Activated CD4-positive, alpha-beta T cell treated with anti-CD3 and anti-CD28 coated beads for 48 hours (primary cell): ENCODE data around the gene ZC2HC1B.

Source experiments
- DNase-seq: peaks from one replicate; pipeline ENCODE4 v3.0.0-alpha.2; 2020

The ZC2HC1B gene

DNA sequence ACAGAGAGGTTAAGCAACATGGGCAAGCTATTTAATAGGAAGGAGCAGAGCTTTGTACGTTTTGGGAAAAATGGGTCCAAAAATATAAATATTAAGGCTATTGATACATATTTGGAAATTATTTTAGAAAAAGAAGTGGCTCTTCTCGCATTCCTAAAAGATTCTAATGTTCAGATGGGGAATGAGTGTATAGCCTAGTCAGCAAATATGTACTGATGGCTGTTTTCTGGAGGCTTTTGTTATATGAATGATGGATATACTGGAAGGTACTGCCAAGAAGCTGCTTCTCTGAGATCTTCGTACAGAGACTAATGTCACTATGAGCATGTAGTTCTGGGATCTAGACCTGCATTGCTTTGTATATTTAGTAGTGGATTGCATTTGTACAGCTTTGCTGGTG, 72.1 kb downstream of the ZC2HC1B start:
- no peak for DNase-seq

DNA sequence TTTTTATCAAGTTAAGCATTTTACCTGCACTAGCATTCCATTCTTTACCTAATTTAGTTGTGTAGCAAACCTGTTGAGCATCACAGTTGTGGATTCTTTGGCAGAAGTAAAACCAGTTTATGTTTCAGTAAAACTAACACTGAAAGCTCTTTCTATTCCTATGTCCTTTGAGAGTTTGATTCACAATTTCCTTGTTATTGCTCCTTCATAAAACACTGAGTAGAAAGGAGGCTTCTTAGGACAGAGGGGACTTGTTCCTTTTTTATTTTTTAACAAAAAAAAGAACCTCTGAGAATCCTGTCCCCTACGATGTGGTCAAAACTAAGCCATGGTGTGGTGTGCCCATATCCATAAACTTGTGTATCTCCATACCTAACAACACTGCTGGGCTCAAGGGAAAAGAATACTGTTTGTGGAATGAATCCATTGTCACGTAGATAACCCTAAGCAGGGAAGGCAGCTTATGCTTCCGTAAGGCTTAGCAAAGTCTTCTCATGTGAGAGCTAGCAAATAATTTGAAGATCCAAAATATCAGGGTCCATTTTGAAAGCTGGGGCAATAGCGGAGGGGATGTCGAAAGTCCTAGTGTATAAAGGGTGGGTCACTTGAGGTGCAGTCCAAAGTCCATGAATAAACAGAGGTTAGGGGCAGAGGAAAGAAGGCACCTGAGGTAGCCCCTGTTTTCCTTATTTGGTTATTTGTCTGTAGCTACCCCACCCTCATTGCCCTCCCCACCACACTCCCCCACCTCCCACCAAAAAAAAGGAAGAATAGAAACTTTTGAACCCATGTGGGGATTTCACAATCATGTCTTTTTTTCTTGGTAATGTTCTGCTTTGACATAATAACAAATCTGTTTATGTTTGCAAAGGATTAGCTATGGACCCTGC, 72.7 kb downstream of the ZC2HC1B start:
- no peak for DNase-seq

DNA sequence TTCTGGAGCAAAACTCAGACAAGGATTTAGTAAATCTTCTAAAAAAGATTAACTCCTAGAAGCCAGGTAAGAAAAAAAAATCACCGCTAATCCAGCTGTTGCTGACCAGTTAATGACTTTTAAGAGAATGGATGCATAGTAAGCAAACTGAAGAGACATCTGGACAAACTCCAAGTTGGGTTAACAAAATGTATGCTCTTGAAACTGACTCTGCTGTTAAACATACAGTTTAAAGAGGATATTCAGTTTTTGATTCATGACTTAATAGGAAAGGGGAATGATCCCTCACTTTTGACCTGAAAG, 73.3 kb downstream of the ZC2HC1B start:
- no peak for DNase-seq

DNA sequence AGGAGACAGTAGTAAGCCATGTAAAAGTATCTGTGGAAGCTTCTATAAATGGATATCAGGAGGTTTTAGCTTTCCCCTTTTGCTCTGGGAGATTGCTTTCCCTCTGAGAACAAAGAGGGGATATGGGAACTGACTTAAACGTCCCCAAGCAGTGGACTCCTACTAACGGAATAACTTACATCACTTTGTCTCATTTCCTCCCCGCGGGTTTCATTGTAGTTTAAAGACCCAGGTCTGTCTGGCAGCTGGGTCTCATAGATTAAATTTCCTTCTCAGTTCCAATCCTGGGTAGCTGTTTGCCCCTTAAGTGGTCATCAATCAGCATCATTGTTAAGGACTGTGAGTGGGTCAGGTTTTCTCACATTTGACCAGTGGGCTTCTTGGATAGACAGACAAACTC, 75.1 kb downstream of the ZC2HC1B start:
- no peak for DNase-seq

DNA sequence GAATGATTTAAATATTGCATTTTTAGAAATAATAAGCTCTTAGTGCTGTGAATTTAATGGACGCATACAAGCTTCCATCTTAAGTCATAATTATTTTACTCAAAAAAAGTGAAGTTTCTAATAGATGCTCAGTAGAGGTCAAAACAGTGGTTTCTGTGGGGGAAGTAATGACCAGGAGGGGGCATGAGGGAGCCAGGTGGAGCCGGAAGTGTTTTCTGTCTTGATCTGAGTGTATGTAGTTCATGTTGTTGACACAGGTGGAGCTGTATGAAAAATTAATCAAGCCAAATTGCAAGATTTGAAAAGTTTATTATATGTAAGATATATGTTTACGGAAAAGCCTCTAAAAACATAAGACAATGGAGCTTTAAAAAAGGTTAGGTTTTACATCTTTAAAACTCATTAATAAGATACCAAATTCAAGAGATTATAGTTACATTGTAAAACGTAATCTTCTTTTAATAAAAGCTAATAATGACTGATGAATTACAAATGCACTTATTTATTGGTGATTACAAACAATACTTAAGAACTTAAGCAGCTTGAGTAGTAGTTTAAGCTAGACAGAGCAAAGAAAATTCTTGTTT, 75.8 kb downstream of the ZC2HC1B start:
- DNase-seq = peak; percentile 72

DNA sequence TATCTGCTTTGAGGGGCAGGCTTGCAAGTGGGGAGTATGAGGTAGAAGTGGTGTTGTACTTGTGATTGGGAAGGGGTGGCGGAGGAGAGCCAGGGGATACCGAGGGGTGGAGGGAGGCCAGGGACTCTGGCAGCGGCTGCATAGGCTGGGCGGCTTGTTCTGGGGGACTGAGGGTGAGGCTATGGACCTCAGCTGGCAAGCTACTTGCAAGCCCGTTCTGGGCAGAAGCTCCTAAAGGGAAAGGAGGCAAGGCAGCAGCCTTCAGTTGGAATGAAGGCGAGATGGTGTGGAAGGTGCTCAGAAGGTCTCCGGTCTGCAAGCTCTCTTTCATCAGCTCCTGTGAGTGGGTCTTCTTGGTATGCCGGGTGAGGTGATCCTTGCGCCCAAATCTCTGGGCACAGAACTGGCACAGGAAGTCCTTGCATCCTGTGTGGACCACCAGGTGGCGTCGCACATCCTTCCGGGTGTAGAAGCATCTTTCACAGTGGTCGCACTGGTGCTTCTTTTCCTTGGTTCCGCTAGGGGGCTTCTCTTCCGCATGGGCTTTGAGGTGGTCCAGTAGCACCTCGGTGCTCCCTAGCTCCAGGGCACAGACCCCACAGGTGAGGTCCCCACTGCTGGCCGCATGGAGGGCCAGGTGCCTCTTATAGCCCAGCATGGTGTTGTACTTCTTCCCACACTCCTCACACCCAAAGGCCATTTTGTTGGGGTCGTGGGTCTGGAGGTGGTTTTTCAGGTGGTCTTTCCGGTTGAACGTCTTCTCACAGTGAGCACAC, 77.8 kb downstream of the ZC2HC1B start:
- peak; percentile 78 for DNase-seq

DNA sequence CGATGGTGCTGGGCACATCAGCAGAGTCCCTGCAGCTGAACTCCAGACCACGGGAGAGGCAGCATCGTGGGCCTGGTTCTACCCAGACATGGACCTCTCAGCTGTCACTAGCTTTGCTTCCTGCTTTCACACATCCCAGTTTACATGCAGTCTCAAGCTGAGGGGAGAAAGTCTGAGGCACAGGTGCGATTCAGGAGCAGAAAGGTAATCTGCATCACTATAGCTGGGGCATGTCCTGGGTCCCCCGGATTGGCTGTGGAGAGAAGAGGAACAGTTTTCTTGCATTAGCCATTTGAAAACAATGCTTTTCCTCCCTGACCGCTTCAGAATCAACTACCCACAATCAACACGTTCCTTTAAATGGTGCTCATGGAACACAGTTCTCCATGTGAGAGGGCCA, 83.9 kb downstream of the ZC2HC1B start:
- DNase-seq = no peak

DNA sequence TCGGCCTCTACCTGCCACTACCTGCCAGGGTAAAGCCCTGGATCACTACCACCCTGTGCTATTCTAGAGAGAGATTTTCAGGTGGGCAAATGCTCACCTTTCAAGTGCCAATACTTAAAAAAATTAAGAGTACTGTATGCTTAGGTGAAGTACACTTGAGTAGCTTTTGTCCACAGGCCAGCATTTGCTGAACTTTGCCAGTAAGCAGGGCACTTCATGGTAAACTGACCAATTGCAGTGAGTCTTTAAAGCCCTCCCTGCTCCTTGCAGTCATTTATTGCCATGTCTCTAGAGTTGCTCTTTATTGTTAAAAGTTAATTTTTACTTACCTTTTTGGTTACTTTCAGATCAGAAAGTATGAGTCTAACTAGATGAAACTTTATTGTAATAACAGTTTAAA, 85.3 kb downstream of the ZC2HC1B start:
- DNase-seq = no peak

DNA sequence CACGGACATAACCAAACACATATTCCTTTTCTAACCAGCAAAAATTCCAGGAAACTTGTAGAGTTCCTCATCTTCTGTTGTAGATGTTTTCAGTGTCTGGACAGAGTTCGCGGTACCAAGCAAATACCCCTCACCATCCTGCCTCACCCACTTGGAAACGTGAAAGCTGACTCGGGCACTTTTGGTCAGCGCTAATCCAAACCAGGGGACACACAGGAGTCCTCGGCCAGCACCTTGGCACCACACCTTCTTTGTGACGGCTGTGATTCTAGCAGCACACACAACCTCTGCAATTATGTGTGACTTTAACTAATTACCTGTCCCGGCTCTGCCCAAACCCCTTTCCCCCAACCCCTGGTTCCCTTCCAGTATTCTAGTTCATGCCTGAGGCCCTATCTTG, 85.7 kb downstream of the ZC2HC1B start:
- no peak for DNase-seq

DNA sequence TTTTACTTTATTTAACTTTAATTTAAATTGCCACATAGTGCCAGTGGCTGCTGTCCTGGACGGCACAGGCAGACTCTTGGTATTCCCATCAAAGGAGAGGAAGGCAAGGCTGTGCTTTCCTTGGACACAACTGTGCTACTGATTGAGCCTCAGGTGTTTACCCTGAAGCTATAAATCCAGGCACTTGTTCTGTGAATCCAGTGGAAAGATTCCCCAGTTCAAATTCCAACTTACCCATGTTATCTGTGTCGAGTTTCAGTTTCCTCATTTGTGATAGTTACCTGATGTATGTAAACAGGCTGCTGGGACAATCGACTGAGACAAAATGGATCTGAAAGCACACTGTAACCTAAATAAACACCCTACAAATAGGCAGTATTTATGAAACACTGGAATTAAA, 86.6 kb downstream of the ZC2HC1B start:
- no peak for DNase-seq

DNA sequence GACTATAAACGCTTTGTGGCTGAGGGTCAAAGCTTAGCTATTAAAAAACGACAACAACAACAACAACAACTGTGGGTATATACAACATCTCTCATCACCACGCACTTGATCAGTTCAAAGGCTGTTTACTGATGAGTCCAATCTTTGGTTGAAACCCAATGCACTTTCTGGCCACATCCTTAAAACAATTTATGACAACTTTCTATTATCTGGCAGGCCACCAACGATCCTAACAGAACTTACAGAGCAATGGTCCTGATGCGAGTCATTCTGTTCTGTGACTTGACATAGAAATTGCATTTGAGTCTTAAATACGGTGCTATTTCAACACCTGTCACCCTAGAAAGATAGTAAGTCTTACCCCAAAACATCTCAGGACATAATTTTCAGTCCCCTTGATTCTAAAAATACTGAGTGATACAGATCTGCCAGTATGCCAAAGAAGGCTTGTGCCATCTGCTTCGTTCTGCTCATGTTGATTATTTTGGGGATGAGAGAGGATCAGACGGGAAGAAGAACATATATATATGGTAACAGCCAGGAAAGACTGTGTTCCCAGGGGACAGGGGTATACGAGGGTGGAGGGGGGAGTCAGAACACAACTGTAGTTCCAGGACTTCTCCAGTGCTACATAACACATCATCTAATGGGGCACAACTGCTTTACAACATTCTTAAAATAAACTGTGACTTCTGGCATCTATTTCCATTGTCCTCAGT, 87.9 kb downstream of the ZC2HC1B start:
- no peak for DNase-seq

DNA sequence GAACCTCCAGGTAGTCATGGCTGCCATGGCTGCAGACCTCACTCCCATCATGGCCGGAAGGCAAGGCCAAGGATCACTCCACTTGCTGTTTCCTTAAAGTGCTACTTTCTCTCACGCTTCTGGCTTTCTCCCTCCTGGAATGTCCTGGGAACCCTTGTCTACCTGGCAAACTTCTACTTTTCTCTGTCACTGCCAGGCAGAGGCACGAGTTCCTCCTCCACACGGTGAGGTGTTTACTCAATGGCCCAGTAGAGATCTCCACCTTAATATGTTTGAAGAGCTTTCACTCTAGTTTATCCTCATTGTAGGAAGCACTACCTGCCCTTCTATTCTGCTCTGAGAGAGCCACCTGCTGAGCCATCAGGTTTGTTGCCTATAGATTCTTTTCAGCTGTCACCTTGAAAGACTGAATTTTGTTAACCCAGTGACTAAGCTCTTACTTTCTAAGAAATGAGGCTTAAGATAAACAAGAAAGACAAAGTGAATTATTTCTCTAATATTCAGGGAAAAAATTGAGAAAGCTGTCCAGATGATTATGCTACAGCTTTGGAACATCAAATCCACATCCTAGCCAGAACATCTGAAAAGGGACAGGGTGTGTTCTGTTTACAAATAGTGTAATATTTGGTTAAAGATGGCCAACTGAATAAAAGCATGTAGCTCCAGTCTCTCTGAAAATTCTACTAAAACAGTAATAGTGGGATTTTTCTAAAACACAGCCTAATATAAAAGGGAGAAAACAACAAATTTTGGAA, 88.8 kb downstream of the ZC2HC1B start:
- no peak for DNase-seq

DNA sequence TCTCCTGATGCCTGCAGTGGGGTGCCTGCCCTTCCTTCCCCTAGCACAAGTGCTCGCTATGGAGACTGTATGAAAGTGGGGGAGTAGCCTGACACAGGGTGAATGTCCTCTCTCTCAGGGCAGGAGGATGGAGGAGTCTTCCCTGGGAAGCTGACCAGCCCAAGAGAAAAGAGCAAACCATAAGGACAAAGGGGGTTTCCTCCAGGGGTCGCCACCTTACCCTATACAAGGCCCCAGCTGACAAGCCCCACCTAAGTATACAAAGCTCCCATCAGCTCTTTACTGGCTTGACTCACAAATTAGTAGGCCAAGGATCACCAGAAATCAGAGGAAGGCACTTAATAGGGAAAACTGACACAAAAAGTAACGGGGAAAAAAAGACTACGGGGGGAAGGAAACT, 89.6 kb downstream of the ZC2HC1B start:
- DNase-seq = no peak

DNA sequence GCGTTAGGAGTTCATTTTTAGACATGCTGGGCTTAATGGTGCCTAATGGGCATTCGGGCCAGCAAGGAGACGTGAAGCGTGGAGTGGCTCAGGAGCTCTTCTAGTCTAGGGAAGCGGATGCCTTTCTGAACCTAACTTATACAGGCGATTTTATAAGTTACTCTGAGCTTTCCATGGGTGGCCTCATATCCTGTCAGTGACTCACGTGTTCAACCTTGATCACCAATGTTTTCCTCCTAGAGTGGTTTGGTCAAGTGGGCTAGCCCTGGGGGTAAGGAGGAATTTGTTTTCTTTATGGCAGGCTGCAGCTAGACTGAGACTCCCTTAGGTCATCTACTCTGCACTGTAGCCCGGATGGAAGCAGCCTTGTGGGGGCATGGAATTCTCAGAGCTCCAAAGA, 91.7 kb downstream of the ZC2HC1B start:
- no peak for DNase-seq

DNA sequence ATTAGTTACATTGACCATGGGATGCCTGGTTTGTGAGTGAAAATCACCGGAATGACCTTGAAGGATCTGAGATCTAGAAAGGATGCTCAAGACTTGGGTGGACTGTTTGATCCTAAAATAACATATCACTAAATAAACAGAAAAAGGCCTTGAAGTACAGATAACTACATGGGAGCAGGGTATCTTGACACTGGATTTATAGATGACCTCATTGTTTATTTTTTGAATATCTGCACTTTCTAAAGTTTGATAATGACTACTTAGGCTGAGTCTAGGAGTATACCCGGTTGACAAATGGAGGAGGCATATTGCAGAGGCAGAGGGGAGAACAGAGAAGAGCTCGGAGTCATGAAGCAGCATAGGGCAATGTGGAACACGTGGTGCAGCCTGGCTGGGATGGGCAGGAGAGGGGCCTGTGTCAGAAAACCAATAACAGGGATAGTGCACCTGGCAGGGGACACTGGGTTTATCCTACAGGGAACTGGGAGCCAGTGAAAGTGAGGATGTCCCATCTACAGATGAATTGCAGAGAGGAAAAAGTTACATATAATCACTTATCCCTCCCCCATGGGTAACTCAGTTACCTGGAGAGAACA, 93.5 kb downstream of the ZC2HC1B start:
- no peak for DNase-seq

DNA sequence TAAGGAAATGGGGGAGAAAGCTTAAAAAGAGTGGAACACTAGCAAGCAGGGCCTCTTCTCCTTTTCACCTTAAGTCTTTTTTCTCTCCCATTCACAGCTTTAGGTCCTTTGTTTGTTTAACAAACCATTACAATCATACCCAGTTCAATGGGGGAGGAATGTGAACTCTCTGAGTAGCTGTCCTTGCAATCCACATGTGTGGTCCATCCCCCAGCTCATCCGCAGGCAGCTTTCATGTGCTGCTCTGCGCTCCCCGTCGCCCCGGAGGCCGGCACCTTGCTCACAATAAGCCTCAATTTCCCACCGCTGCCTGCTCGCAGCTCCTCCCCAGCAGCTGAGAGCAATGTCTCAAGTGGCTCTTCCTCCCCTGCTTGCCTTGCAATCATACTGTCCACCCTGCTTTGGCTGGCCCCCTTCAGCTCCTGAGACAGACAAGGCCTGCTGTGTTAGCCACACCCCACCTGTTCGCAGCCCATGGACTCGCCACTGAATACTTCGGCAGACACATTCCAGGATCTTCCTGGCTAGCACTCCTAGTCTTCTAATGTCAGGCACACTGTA, 94.6 kb downstream of the ZC2HC1B start:
- no peak for DNase-seq

DNA sequence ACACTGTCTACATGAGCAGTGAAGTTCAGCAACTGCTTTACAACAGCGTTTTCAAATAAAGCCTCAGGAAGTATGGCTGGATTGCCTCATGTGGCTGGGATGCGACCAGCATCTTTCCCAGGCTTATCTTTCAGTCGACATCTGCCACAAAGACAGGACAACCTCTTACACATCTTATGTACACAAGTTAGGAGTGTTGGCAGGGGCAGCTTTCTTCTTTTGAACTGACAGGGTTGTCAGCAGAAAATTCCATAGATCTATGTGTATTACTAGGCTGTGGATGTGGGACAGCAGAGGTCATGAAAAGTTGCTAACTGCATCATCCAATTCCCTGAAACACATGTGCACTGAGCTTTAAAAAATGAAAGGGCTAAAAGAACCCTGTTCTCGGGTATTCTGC, 95.7 kb downstream of the ZC2HC1B start:
- no peak for DNase-seq

DNA sequence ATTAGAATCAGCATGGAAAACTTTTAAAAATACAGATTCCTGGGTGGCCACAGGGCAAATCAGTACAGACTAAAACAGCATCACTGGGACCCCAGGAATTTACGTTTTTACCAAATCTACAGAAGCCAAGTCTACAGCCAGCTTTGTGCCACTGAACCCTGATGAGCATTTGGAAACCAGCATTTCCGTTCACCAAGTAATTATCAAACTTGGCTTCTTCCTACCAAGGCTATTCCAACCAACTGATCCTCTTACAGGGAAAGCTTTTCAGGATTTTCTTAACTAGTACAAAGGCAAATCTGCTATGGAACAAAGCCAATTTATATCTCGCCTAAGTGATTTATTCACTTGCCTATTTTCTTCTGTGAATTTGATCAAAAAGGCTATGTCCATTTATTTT, 96.8 kb downstream of the ZC2HC1B start:
- DNase-seq = no peak

DNA sequence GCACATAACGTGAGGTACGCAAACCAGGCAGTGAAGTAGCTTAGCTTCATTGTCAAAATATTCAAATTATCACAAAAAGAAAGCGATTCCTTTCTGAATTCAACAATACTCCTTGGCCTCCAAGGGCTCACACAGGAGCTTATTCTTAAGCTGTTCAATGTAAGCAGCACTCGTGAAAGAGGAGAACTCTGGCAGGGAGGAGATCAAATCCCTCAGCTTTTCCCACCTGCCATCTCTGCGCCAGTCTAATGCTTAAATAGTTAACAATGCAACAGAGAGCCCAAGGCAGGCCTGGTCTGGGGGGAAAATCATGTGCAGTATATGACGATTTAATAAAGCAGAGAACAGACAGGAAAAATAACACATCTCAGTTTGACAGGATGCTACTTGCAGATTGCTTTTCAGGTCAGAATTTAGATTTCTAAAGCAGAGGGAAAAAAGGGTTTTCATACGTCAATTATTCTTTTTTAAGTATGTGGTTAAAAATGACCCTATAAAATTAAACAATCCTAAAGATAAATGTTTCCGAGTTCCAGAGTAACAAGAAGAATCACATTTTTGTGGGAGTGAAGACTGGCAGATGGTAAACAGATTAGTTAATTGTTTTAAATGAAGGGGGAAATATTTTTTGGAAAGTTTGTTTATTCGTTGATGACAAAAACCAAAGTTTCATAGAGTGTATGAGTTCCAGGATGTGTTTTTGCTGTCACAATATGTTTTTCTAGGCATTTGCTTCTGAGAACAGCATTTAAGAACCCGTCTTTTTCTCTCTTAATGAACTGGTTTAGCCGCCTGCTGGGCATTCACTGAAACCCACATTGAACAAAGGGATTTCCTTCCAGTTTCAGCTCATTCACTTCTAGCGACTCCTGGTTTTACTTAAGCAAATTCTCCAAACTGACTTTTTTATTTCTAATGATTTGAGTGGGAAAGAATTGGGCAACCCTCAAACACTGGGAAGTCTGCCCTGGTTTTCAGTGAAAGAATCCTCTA, 97.9 kb downstream of the ZC2HC1B start:
- no peak for DNase-seq

DNA sequence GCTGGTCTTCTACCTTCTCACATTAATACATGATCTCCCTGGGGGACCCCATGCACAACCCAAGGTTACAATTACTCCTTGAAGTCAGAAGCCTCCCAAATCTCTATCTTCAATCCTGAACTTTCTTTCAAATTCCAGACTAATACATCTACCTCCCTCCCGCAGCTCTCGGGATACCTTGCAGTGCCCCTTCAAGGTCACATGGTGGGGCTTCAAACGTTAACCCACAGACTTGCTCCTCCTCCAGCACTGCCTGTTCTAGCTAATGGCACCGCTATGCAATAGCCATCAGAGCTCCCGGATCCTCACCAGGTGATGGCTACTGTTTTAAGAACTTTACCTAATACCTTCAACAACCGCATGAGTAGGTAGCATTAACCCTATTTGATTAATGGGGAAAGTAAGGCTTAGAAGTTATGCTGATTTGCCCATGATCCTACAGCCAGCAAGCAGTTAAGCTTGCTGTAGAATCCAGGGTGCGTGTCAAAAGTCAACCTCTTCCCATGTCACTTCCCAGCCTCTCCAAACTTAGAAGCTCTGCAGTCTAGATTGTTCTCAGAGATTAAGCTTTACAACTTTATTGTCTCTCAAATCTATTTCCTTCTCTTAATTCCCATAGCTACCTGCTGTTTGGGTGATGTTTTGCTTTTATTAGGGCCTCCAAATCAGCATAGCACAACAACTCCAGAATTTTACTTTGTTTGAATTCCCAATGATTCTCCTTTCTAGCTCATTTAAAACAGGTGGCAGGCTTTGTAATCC, 99.1 kb downstream of the ZC2HC1B start:
- no peak for DNase-seq
